ENCODE results near the gene KCNB1. TPM values are rescaled to one million over a fixed set of nuclear protein-coding genes. Genes with fewer than 3 reads are reported as not detected.

KCNB1 gene
- total and polyA plus RNA-seq, 12 donors, result 0.64 to 4.2 (median 1.1) TPM

DNA sequence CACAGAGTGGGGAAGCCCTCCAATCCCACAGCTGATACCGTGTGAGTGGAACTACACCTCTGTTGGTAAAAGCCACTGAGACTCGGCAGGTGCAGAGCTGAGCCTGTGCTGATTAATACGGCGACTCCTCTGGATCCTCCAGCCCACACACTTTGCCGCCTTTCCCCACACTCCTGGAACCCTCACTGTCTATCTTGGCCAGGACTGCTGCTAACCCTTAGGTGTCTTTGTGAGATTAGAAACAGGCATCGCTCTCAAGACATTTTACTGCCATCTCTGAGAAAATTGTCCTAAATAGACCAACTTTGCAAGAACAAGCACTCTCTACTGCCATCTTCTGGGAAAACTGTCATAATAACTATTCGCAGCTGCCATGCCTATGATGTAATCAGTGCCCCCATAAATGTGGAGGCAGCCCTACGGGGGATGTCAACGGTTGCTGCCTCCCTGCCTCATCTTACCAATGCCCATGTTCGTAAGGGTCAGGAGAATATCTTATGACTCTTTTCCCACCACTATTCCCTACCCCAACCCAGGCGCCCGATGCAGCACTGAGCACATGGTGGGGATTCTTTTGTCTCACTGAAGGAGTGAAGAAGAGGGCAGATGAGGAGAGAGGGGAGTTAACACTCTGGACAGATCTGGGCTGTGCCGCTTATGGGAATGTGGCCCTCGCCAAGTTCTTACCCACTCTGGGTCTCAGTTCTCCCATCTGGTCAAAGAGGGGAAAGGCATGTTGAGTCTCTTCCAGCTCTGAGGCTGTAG lies 26.1 kb upstream of the KCNB1 start:
- peak in 3 of 8 donors; percentile 2 to 34 (median 20) for ATAC-seq
- WGBS, 2 donors, result 58 to 62% methylated on average over 14 of the region's 14 CpGs
- H3K9me3 ChIP-seq, result no peaks in the 10 kb centered on the region
- intact Hi-C loops (cut with DNase I), result loop anchor here in 6 of 10 donors (1.0 to 5.0 kb wide), 3 partner anchors 174 to 176 kb away; no protein-coding TSS in a partner anchor
- H3K27me3 ChIP-seq, result peaks cover 0 to 15% (median 7%) of the 10 kb centered on the region in 7 donors
- peaks cover 0 to 25% (median 8%) of the 10 kb centered on the region in 9 donors for H3K4me1 ChIP-seq
- peaks cover 0 to 43% (median 0%) of the 10 kb centered on the region in 9 donors for H3K36me3 ChIP-seq
- TF ChIP-seq, protein P1, sequence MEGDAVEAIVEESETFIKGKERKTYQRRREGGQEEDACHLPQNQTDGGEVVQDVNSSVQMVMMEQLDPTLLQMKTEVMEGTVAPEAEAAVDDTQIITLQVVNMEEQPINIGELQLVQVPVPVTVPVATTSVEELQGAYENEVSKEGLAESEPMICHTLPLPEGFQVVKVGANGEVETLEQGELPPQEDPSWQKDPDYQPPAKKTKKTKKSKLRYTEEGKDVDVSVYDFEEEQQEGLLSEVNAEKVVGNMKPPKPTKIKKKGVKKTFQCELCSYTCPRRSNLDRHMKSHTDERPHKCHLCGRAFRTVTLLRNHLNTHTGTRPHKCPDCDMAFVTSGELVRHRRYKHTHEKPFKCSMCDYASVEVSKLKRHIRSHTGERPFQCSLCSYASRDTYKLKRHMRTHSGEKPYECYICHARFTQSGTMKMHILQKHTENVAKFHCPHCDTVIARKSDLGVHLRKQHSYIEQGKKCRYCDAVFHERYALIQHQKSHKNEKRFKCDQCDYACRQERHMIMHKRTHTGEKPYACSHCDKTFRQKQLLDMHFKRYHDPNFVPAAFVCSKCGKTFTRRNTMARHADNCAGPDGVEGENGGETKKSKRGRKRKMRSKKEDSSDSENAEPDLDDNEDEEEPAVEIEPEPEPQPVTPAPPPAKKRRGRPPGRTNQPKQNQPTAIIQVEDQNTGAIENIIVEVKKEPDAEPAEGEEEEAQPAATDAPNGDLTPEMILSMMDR (IDR thresholded peaks at IDR 0.05), result peak in 8 of 9 donors; percentile 37 to 69 (median 59)
- DNase-seq, result no peak
- H3K4me3 ChIP-seq, result no peak overlapping the region
- H3K27ac ChIP-seq, result no peak overlapping the region

GRCh38 chr20:49507741-49508434 lies 25.4 kb upstream of the KCNB1 start:
- ATAC-seq (peak in 1 of 8 donors; percentile 8), DNase-seq (no peak)
- H3K4me1 ChIP-seq, result peaks cover 0 to 25% (median 8%) of the 10 kb centered on the region in 9 donors
- peaks cover 0 to 15% (median 7%) of the 10 kb centered on the region in 7 donors for H3K27me3 ChIP-seq
- WGBS, 2 donors, result 82 to 85% methylated on average over 21 of the region's 21 CpGs
- no peaks in the 10 kb centered on the region for H3K9me3 ChIP-seq
- H3K36me3 ChIP-seq, result peaks cover 0 to 41% (median 0%) of the 10 kb centered on the region in 9 donors
- no peak overlapping the region for H3K27ac ChIP-seq
- TF ChIP-seq, protein P1 (IDR thresholded peaks at IDR 0.05), result no peak
- intact Hi-C loops (cut with DNase I), result loop anchor here in 6 of 10 donors (1.0 to 5.0 kb wide), 3 partner anchors 173 to 176 kb away; no protein-coding TSS in a partner anchor
- no peak overlapping the region for H3K4me3 ChIP-seq

- DNase-seq (peak in 1 of 2 donors; percentile 22), ATAC-seq (peak in 5 of 8 donors; percentile 14 to 57 (median 41))
- 16 to 19% methylated on average over 9 of the region's 9 CpGs for WGBS, 2 donors
- Histone ChIP-seq H3K9me3 (peaks cover 0 to 5% (median 0%) of the 10 kb centered on the region in 11 donors), H3K27ac (no peak overlapping the region), H3K27me3 (peaks cover 0 to 15% (median 7%) of the 10 kb centered on the region in 7 donors), H3K4me3 (no peak overlapping the region), H3K4me1 (peaks cover 0 to 21% (median 4%) of the 10 kb centered on the region in 9 donors), H3K36me3 (peaks cover 0 to 26% (median 0%) of the 10 kb centered on the region in 9 donors)
- intact Hi-C loops (cut with DNase I), result loop anchor here in 2 of 10 donors (5.0 kb wide), 1 partner anchor 173 kb away; no protein-coding TSS in a partner anchor
- TF ChIP-seq, protein P1 (IDR thresholded peaks at IDR 0.05), result no peak
Observed at GRCh38 chr20:49505518-49505917, 23.1 kb upstream of the KCNB1 start.

GRCh38 chr20:49503176-49503575 lies 20.7 kb upstream of the KCNB1 start:
- peaks cover 0 to 5% (median 0%) of the 10 kb centered on the region in 11 donors for H3K9me3 ChIP-seq
- no peak overlapping the region for H3K4me3 ChIP-seq
- peaks cover 0 to 16% (median 0%) of the 10 kb centered on the region in 9 donors for H3K36me3 ChIP-seq
- ATAC-seq, result no peak
- H3K27me3 ChIP-seq, result peaks cover 0 to 15% (median 7%) of the 10 kb centered on the region in 7 donors
- TF ChIP-seq, protein P1 (IDR thresholded peaks at IDR 0.05), result no peak
- H3K4me1 ChIP-seq, result peaks cover 0 to 12% (median 0%) of the 10 kb centered on the region in 9 donors
- intact Hi-C loops (cut with DNase I), result no loop called here
- WGBS, 2 donors, result 76 to 85% methylated on average over 6 of the region's 6 CpGs
- H3K27ac ChIP-seq, result no peak overlapping the region
- DNase-seq, result no peak
